ENCODE data around the gene WASF1. TPM values are rescaled to one million over a fixed set of nuclear protein-coding genes. Genes with fewer than 3 reads are reported as not detected.

The WASF1 gene
- total and polyA plus RNA-seq, 2 experiments from 2014 or later: 12.3 to 25.1 TPM

GRCh38 chr6:110114004-110114403, 65.5 kb downstream of the WASF1 start:
- Histone ChIP-seq H2AFZ (no peak overlapping the region), H3F3A (ENCODE audit: insufficient read depth) (no peaks in the 10 kb centered on the region), H3K9ac (no peak overlapping the region), H4K20me1 (ENCODE audit: insufficient read depth) (0 out of 2 replicates have a peak, but pooled peaks cover 4% of the 10 kb centered on the region), H3K9me2 (ENCODE audit: insufficient read depth) (no peaks in the 10 kb centered on the region), H3K27ac (no peak overlapping the region), H3K9me3 (ENCODE audit: low read depth) (no peaks in the 10 kb centered on the region), H3K79me2 (ENCODE audit: insufficient read depth) (no peaks in the 10 kb centered on the region), H3K27me3 (replicated peaks; ENCODE audit: insufficient read depth) (no peaks in the 10 kb centered on the region), H3K4me1 (ENCODE audit: insufficient read depth) (no peaks in the 10 kb centered on the region), H3K36me3 (ENCODE audit: low read depth) (no peaks in the 10 kb centered on the region), H3K4me2 (ENCODE audit: unreplicated experiment) (no peak overlapping the region), H3K4me3 (no peak overlapping the region)
- TF ChIP-seq EZH2phosphoT487 (IDR thresholded peaks at IDR 0.05; ENCODE audit: insufficient read depth, low read depth): no peak
- no peak for DNase-seq
- in situ Hi-C loops (cut with MboI): no loop called here

GRCh38 chr6:110105296-110105695, 74.2 kb downstream of the WASF1 start:
- H3K9me2 ChIP-seq (ENCODE audit: insufficient read depth): no peaks in the 10 kb centered on the region
- 78 to 80% methylated on average over 4 of the region's 4 CpGs for WGBS, 2 experiments (ENCODE audit: low coverage in 1 of 2, low lambda C conversion rate in 2 of 2, missing lambda C conversion rate in 2 of 2)
- H3K27me3 ChIP-seq (replicated peaks; ENCODE audit: insufficient read depth): no peaks in the 10 kb centered on the region
- in situ Hi-C loops (cut with MboI): no loop called here
- TF ChIP-seq EZH2phosphoT487 (IDR thresholded peaks at IDR 0.05; ENCODE audit: insufficient read depth, low read depth): no peak
- no peak for TF ChIP-seq EZH2 (IDR thresholded peaks at IDR 0.05; ENCODE audit: insufficient read depth, poor library complexity, severe bottlenecking)
- H3K27ac ChIP-seq: no peak overlapping the region
- H3K9me3 ChIP-seq (ENCODE audit: low read depth): no peaks in the 10 kb centered on the region
- peaks cover 10% of the 10 kb centered on the region for H3K4me1 ChIP-seq (ENCODE audit: insufficient read depth)
- H3K36me3 ChIP-seq (ENCODE audit: low read depth): peaks cover 31% of the 10 kb centered on the region
- H3K4me3 ChIP-seq: no peak overlapping the region
- no peaks in the 10 kb centered on the region for H4K20me1 ChIP-seq (ENCODE audit: insufficient read depth)
- no peaks in the 10 kb centered on the region for H3K79me2 ChIP-seq (ENCODE audit: insufficient read depth)
- H3K9ac ChIP-seq: no peak overlapping the region
- H3F3A ChIP-seq (ENCODE audit: insufficient read depth): no peaks in the 10 kb centered on the region
- DNase-seq: no peak
- H3K4me2 ChIP-seq (ENCODE audit: unreplicated experiment): no peak overlapping the region
- H2AFZ ChIP-seq: no peak overlapping the region

GRCh38 chr6:110103260-110103659, 76.2 kb downstream of the WASF1 start:
- Histone ChIP-seq H3K9me2 (ENCODE audit: insufficient read depth) (no peaks in the 10 kb centered on the region), H3K4me2 (ENCODE audit: unreplicated experiment) (no peak overlapping the region), H3K9ac (no peak overlapping the region), H2AFZ (no peak overlapping the region), H3K4me1 (ENCODE audit: insufficient read depth) (peaks cover 10% of the 10 kb centered on the region), H3K36me3 (ENCODE audit: low read depth) (peaks cover 30% of the 10 kb centered on the region), H3K4me3 (no peak overlapping the region), H3K79me2 (ENCODE audit: insufficient read depth) (no peaks in the 10 kb centered on the region), H3F3A (ENCODE audit: insufficient read depth) (peaks cover 6% of the 10 kb centered on the region; the same call in 1 of the 2 replicates), H3K9me3 (ENCODE audit: low read depth) (no peaks in the 10 kb centered on the region), H3K27me3 (replicated peaks; ENCODE audit: insufficient read depth) (no peaks in the 10 kb centered on the region), H4K20me1 (ENCODE audit: insufficient read depth) (no peaks in the 10 kb centered on the region), H3K27ac (no peak overlapping the region)
- WGBS, 2 experiments (ENCODE audit: low coverage in 1 of 2, low lambda C conversion rate in 2 of 2, missing lambda C conversion rate in 2 of 2): 87 to 89% methylated on average over 4 of the region's 4 CpGs
- in situ Hi-C loops (cut with MboI): no loop called here
- no peak for DNase-seq
- TF ChIP-seq EZH2phosphoT487 (IDR thresholded peaks at IDR 0.05; ENCODE audit: insufficient read depth, low read depth) (no peak), EZH2 (IDR thresholded peaks at IDR 0.05; ENCODE audit: insufficient read depth, poor library complexity, severe bottlenecking) (no peak)

GRCh38 chr6:110102411-110102810, 77.1 kb downstream of the WASF1 start:
- Histone ChIP-seq H3K27me3 (replicated peaks; ENCODE audit: insufficient read depth) (no peaks in the 10 kb centered on the region), H3K9me3 (ENCODE audit: low read depth) (no peaks in the 10 kb centered on the region), H3K4me2 (ENCODE audit: unreplicated experiment) (no peak overlapping the region), H3K9me2 (ENCODE audit: insufficient read depth) (no peaks in the 10 kb centered on the region), H3K36me3 (ENCODE audit: low read depth) (peaks cover 24% of the 10 kb centered on the region), H3K4me1 (ENCODE audit: insufficient read depth) (peaks cover 16% of the 10 kb centered on the region), H3K79me2 (ENCODE audit: insufficient read depth) (no peaks in the 10 kb centered on the region), H2AFZ (no peak overlapping the region), H3K9ac (no peak overlapping the region), H3K27ac (no peak overlapping the region), H3F3A (ENCODE audit: insufficient read depth) (peaks cover 11% of the 10 kb centered on the region), H3K4me3 (no peak overlapping the region), H4K20me1 (ENCODE audit: insufficient read depth) (no peaks in the 10 kb centered on the region)
- DNase-seq: no peak
- TF ChIP-seq EZH2 (IDR thresholded peaks at IDR 0.05; ENCODE audit: insufficient read depth, poor library complexity, severe bottlenecking) (no peak), EZH2phosphoT487 (IDR thresholded peaks at IDR 0.05; ENCODE audit: insufficient read depth, low read depth) (no peak)
- in situ Hi-C loops (cut with MboI): no loop called here

- Histone ChIP-seq H3K4me2 (ENCODE audit: unreplicated experiment) (no peak overlapping the region), H3K36me3 (ENCODE audit: low read depth) (peaks cover 20% of the 10 kb centered on the region; the same call in 1 of the 2 replicates), H2AFZ (no peak overlapping the region), H3K4me1 (ENCODE audit: insufficient read depth) (peaks cover 21% of the 10 kb centered on the region), H3K27me3 (replicated peaks; ENCODE audit: insufficient read depth) (no peaks in the 10 kb centered on the region), H3K27ac (no peak overlapping the region), H3K4me3 (no peak overlapping the region), H3K79me2 (ENCODE audit: insufficient read depth) (no peaks in the 10 kb centered on the region), H3F3A (ENCODE audit: insufficient read depth) (peaks cover 16% of the 10 kb centered on the region), H3K9ac (no peak overlapping the region), H3K9me2 (ENCODE audit: insufficient read depth) (no peaks in the 10 kb centered on the region), H3K9me3 (ENCODE audit: low read depth) (no peaks in the 10 kb centered on the region), H4K20me1 (ENCODE audit: insufficient read depth) (no peaks in the 10 kb centered on the region)
- TF ChIP-seq EZH2 (IDR thresholded peaks at IDR 0.05; ENCODE audit: insufficient read depth, poor library complexity, severe bottlenecking) (no peak), EZH2phosphoT487 (IDR thresholded peaks at IDR 0.05; ENCODE audit: insufficient read depth, low read depth) (no peak)
- no peak for DNase-seq
- in situ Hi-C loops (cut with MboI): no loop called here
- 45 to 55% methylated on average over 1 of the region's 1 CpG for WGBS, 2 experiments (ENCODE audit: low coverage in 1 of 2, low lambda C conversion rate in 2 of 2, missing lambda C conversion rate in 2 of 2)
Observed at GRCh38 chr6:110101885-110102284, 77.6 kb downstream of the WASF1 start.
